LHCN-M2 (cell line): ENCODE results near the gene SQOR. TPM values are rescaled to one million over a fixed set of nuclear protein-coding genes. Genes with fewer than 3 reads are reported as not detected.

ENCODE experiments used
- DNase-seq: peaks from one replicate; pipeline ENCODE4 v3.0.0-alpha.2; 2012; ENCODE audit warnings: low read depth
- polyA plus RNA-seq: library from polyadenylated mRNA; unstranded; fragments of >200 nt; gene quantifications from one replicate; pipeline ENCODE4 v1.2.1, GENCODE V29; 2012; ENCODE audit warnings: missing spikeins
- total RNA-seq: library from RNA; depleted of rRNA; stranded (reverse); fragments of >200 nt; gene quantifications from 2 replicates; pipeline ENCODE4 v1.2.3, GENCODE V29; 2014; rRNA removed

Gene SQOR
- 34.0 and 47.8 TPM in 2 replicates for total RNA-seq
- polyA plus RNA-seq = 16.9 TPM

GRCh38 chr15:45634432-45635190 lies at the start of gene SQOR:
TSS of gene SQOR (plus strand) at chr15:45635029. CDS start at chr15:45658924, 23,895 bp downstream.
- DNase-seq = peak; percentile 68

- no peak for DNase-seq
Measured at GRCh38 chr15:45585069-45585791, 49.6 kb upstream of the SQOR start.

- DNase-seq = no peak
Measured at GRCh38 chr15:45586125-45586524, 48.7 kb upstream of the SQOR start.

GRCh38 chr15:45586601-45587094 lies 48.2 kb upstream of the SQOR start:
- DNase-seq = no peak

- DNase-seq = peak; percentile 92
Measured at GRCh38 chr15:45587095-45587862, 47.5 kb upstream of the SQOR start, which contains the start of gene BLOC1S6. TSS of gene BLOC1S6 (plus strand) at chr15:45587379. CDS start at chr15:45587444, 65 bp downstream.

- no peak for DNase-seq
Measured at GRCh38 chr15:45587863-45588170, 47.0 kb upstream of the SQOR start.

GRCh38 chr15:45588219-45588875 lies 46.5 kb upstream of the SQOR start:
- DNase-seq = no peak

GRCh38 chr15:45589256-45589655 lies 45.6 kb upstream of the SQOR start:
- DNase-seq = no peak

- DNase-seq = no peak
Measured at GRCh38 chr15:45594319-45594718, 40.5 kb upstream of the SQOR start.

- no peak for DNase-seq
Measured at GRCh38 chr15:45594835-45595530, 39.8 kb upstream of the SQOR start.

GRCh38 chr15:45603881-45604280 lies 30.9 kb upstream of the SQOR start:
- DNase-seq = no peak

- DNase-seq = no peak
Measured at GRCh38 chr15:45604326-45604725, 30.5 kb upstream of the SQOR start.

GRCh38 chr15:45606413-45606812 lies 28.4 kb upstream of the SQOR start:
- DNase-seq = no peak

GRCh38 chr15:45606841-45607240 lies 28.0 kb upstream of the SQOR start:
- DNase-seq = no peak

- no peak for DNase-seq
Measured at GRCh38 chr15:45611305-45611704, 23.5 kb upstream of the SQOR start.

GRCh38 chr15:45612790-45613415 lies 21.9 kb upstream of the SQOR start:
- DNase-seq = peak; percentile 43

- no peak for DNase-seq
Measured at GRCh38 chr15:45616901-45617323, 17.9 kb upstream of the SQOR start.

- DNase-seq = no peak
Measured at GRCh38 chr15:45618813-45619212, 16.0 kb upstream of the SQOR start.

- no peak for DNase-seq
Measured at GRCh38 chr15:45628136-45628535, 6.7 kb upstream of the SQOR start.
